ENCODE data around the gene PCBP3. TPM values are rescaled to one million over a fixed set of nuclear protein-coding genes. Genes with fewer than 3 reads are reported as not detected.
A peak's percentile ranks its signal among the peaks of the same experiment; 100 is the strongest.

Gene PCBP3
- total RNA-seq, 1 donor from 2014 or later = 5.5 TPM

- DNase-seq = no peak
Measured at GRCh38 chr21:45862543-45863207, 219.2 kb downstream of the PCBP3 start.

DNA sequence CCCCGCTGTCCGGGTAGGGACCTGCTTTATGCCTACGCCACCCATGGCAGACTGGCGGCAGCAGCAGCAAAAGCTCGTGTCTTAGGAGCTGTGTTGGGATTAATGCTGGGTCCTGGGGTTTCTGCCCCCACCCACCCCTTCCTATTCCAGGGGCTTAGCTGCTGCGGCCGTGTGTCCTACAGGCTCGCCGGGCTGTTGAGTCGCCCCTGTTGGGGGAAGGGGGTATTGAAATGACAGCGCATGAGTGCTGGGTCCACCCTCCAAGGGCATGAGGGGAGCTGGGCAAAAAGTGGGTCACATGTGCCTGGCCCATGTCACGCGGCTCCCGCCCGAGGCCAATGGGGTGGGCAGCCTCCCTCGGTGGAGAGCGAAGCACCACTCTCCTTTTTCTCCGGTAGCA is 219.7 kb downstream of the PCBP3 start:
- DNase-seq = no peak

DNA sequence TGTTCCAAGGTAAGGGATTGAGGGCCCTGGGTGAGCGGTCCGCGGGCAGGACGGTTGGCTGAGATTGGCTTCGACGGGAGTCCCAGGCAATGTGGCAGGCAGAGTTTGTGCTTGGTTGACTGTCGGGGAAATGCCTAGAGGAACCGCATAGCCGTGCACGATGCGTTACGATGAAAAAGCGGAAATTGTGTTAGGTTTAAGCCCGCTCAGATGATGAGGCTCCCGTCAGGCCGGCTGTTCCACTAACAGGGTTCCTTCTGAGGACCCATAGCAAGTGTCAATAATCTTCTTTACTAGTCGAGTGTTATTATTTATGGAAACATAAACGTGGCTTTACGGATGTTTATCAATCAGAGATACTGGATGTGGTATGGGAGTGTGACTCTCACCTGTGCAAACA is 220.2 kb downstream of the PCBP3 start:
- DNase-seq = no peak

- DNase-seq = no peak
Measured at GRCh38 chr21:45864436-45864835, 220.9 kb downstream of the PCBP3 start.

DNA sequence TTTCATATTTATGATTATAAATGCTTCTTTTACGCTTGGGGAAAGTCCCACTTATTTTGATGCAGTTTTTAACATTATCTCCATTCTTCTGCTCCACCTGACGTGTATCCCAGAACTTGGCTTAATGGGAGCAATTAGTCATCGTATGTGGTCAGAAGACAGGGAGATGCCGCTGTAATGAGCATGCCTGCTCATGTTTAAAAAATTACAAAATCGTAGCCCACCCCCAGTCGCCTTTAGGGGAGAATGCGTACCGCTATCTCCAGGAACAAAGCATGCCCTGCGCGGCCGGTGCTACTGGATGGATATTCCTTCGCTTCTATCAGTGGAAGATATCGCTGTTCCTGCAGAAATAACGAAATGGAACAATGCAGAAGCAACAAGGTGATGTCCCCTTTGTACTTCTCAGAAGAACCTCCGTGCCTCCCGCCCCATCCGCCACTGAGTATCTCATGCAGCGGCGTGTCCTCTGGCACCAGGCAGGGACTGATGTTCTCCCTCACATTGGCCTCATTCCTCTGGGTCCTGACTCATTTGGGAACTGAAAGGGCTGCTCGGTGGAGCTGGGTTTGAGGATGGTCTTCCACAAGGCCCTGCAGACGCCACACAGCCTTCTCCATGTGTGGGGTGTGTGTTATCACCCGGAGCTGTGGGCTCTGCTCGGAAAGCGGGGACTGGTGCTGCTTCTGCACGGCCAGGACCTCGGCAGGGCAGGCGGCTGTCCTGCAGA is 221.7 kb downstream of the PCBP3 start:
- DNase-seq = no peak

DNA sequence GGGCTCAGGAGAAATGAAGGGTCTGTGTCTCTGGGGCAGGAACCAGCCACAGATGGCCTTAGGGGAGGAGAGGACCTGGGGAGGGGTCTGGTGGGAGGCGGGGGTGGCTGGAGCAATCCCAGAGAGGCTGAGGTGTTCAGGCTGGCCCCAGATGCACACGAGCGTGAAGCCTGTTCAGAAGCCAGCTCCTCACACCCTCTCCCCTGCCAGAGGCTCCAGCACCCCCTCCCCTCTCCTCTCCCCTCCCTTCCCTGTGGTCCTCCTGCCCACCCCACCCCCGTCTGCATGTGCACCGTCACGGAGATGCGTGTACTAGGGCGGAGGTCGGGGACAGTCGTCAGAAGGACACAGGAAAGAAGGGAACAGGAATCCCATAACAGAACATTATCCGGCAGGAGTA is 223.0 kb downstream of the PCBP3 start:
- no peak for DNase-seq

DNA sequence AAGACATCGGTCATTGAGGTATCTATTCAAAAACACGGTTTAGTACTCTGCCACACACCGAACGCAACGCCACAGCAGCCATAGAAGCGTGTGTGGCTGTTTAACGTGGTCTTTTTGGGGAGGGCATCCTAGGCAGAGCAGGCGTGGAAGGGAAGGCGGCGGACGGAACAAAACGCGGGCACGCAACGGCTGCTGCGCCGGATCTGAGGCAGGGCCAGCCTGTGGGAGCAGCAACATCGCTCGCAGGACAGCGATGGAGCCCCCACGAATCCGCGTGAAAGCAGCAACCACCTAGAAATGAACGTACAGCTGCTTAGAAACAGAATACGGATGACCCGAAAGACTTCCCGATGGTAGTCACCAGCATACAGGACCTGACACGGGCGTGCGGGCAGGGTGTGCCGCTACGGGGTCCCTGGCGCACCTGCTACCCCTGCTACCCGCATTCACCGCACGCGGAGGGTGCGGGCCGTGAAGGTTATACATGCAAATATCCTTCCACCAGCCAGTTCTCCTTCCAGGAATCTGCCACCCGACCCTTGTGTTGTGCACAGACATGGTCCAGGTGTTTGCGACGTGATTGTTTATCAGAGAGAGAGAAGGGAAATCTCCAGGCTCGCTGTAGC is 223.6 kb downstream of the PCBP3 start:
- DNase-seq = no peak

DNA sequence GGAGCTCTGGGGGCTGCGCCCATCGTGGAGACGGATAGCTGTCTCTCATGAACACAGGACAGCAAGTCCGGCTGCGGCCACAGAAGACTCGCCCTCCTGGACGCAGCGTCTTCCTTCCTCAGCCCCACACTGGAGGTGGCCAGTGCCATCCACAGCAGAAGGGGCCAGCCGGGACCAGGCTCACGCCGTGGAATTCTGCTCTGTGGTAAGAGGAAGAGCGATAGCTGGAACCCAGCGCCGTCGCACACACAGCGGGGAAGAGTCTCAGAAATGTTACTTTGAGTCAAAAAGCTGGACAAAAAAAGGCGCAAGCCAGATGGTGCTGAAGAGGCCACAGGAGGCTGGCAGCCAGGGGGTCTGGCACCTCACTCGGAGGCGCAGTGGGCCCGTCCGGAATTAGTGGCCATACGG is 224.2 kb downstream of the PCBP3 start:
- no peak for DNase-seq

- DNase-seq = no peak
Measured at GRCh38 chr21:45868086-45868485, 224.6 kb downstream of the PCBP3 start.

DNA sequence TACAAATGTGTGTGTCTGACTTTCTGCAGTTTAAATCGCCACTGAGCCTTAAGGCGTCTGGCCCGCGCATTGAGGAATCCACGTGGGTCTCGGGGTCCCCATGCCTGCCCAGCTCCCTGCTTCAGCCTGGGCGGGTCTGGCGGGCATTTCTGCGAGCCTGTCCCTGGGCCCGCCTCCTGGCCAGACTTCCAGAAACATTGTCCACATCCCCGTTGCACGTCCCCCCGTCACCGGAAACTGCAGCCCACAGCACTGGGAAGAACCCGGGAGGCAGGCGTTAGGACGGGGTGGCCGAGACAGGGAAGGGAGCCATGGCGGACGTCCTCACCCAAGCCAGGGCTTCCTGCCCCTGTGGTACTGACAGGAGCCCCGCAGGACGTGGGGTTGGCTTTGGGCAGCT is 225.0 kb downstream of the PCBP3 start:
- DNase-seq = no peak

- no peak for DNase-seq
Measured at GRCh38 chr21:45869121-45870007, 225.8 kb downstream of the PCBP3 start.

DNA sequence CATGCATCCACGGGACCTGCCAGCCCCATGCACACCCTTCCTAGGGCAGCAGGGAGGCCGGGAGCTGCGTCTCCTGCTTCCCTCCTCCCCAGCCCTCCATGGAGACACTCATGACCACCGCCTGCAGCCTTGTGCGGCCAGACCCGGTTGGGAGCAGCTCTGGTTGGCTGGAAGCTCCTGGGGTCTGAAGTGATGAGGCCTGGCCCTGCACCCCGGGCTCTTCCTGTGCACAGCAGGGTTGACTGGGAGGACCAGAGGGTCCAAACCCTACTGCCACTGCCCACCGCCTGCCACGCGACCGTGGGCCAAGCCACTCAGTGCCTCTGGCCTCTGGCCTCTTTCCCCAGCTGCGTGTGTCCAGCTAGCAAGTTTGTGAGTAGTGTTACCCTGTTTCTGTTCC is 226.9 kb downstream of the PCBP3 start:
- no peak for DNase-seq

- no peak for DNase-seq
Measured at GRCh38 chr21:45870851-45871615, 227.5 kb downstream of the PCBP3 start.

DNA sequence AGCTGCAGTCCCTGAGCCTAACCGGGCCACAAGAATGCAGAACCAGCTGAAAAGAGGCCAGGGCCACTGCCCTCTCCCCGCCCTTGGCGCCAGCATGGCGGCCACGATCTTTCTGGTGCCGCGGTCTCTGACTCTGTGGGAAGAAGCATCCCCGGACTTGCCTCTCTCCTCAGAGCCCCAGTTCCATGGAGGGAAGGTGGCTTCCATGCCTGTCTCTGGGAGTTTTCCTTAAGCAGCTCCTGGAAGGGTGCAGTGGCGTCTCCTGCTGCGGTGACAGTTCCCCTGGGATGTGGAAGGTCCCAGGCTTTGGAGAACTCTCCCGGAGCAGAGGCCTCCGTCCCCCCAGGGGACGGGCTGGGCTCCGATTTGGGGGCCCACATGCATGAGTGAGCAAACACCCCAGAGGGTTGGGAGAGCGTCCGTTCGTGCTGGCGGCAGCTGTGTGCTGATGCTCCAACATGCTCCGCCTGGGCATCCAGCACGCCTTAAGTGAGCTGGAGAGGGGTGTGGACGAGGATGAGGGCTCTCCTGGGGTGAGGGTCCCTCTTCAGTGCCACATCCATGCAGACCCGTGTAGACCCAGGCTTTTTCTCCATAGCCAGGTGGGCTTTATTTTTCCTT is 228.2 kb downstream of the PCBP3 start:
- DNase-seq = no peak

- no peak for DNase-seq
Measured at GRCh38 chr21:45872471-45872870, 228.9 kb downstream of the PCBP3 start.

- DNase-seq = no peak
Measured at GRCh38 chr21:45872902-45873301, 229.4 kb downstream of the PCBP3 start.

GRCh38 chr21:45873418-45873817 is 229.9 kb downstream of the PCBP3 start:
- no peak for DNase-seq

DNA sequence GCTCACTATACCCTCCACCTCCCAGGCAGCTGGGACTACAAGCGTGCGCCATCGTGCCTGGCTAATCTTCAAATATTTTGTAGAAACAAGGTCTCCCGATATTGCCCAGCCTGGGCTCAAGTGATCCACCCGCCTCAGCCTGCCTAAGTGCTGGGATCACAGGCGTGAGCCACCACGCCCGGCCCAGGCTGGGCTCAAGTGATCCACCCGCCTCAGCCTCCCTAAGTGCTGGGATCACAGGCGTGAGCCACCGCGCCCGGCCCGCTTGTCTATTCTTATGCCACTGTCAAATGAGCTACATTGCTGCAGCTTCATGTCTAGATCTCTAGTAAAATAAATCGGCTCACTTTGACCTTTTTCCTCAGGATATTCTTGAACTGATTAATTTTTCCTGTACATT is 230.3 kb downstream of the PCBP3 start:
- DNase-seq = no peak

DNA sequence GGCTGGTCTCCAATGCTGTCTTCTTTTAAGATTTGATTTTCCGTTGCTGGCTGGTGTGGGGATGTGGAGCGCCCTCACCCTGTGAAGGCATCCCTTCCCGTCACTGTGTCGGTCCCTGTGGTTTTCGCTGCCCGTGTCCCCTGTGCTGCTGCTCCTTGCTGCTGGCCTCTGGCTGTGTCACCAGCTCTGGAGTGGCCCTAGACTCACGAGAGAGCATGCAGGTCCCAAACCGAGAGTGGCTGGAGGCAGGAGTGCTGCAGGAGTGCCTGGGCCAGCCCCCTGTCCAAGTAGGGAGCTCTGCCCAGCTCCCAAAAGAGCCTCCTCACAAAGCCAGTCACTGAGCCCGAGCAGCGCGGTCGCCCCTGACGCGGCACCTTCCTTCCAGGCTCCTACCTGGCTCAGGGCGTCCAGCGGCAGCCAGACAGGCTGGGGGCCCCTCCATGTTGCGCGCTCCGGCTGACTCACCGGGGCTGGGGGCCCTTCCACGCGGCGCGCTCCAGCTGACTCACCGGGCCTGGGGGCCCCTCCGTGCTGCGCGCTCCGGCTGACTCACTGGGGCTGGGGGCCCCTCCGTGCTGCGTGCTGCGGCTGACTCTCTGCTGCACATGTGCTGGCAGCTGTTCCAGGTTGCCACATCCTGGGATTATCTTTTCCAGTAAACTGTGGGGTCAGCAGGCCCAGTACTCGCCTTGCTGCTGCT is 231.3 kb downstream of the PCBP3 start:
- peak; percentile 86 for DNase-seq

DNA sequence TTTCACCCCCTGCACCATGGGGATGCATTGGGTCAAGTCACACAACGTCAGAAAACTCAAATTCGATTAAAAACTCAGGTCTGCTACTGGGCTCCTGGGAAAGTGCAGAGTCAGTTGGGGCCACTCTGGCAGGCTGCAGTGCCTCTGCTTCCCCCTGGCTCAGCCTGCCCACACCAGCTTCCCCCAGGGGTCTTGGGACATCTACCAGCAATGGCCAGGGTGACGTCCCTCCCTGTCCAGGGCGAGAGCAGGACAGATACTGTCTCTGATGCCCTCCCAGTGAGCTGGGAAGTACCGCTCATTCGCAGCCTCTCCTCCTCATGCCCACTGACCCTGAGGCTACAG is 231.9 kb downstream of the PCBP3 start:
- DNase-seq = no peak

GRCh38 chr21:45875881-45876280 is 232.4 kb downstream of the PCBP3 start:
- DNase-seq = no peak
